Islet precursor cell (in vitro differentiated cells): ENCODE data around the gene SCP2.

ENCODE experiments used
- DNase-seq: peaks from one replicate; pipeline ENCODE4 v3.0.0-alpha.2; 2018

Gene SCP2

GRCh38 chr1:53085405-53085804 lies 158.3 kb downstream of the SCP2 start:
- no peak for DNase-seq

- no peak for DNase-seq
Observed at GRCh38 chr1:53086491-53087070, 159.5 kb downstream of the SCP2 start.

GRCh38 chr1:53087332-53088285 lies 160.5 kb downstream of the SCP2 start:
- peak; percentile 80 for DNase-seq

DNA sequence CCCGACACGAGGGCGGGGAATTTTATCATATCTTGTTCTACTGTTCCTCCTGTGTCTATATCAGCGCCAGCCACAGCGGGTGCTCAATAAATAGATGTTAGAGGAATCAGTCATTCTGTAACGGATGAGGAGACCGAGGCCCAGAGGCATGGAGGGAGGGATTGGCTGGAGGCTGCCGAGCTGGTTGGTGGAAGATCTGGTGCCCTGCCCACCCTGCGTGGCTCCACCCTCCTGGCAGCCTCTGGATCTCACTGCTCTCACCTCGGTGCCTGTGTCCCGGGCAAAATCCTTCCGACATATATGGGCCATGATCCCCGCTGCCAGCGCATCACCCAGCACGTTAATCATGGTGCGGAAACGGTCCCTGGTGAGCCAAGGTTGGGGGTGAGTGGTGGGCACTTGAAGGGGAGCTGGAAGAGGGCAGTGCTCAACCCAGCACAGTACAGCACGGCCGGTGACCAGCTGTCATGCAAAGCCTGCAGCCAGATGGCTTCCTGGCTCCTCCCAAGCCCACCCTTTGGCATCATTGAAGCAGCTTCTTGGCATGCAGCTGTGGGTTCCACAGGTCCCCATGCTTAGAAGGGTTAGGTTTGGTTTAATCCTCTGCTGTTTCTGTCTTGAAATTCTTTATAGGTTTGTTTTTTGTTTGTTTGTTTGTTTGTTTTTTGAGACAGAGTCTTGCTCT lies 161.7 kb downstream of the SCP2 start:
- DNase-seq = no peak

GRCh38 chr1:53089478-53090226 lies 162.6 kb downstream of the SCP2 start:
- no peak for DNase-seq

DNA sequence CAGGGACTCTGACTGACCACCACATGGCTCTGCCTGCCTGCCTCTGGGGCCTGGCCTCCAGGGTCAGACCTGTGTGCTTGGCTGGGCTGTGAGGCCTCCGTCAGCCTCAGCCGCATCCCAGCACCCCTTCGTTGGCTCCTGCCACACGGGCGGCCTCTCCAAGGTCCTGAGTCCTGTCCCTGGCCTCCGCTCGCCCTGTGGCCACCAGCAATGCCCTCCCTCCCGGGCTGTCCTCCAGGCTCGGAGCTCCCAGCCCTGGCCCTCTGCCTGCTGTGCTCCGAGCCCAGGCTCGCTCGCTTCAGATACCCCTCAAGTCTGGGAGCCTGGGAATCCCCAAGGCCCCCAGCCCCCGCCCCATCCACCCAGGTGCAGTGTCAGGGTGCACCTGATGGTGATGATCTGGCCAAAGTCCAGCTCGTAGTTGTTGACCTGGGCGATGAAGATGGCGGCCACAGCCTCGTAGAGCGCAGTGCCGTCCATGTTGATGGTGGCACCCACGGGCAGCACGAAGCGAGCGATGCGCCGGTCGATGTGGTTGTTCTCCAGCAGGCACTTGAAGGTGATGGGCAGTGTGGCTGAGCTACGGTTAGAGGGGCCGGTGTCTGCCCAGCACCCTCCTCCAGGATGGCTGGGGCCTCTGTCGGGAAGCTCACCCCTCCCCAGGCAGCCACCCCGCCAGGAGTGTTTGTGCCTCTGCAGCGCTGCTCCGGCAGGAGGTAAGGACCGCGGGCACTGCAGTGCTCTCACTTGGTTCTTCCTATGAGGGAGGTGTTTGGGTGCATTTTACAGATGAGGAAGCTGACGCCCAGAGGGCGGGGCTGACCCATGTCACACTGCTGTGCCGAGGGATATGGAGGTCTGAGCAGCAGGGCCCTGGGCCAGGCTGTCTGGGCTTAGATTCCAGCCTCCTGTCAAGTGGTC lies 163.4 kb downstream of the SCP2 start:
- no peak for DNase-seq

- DNase-seq = no peak
Observed at GRCh38 chr1:53091841-53092645, 165.0 kb downstream of the SCP2 start.

- DNase-seq = no peak
Observed at GRCh38 chr1:53092659-53093450, 165.8 kb downstream of the SCP2 start.

DNA sequence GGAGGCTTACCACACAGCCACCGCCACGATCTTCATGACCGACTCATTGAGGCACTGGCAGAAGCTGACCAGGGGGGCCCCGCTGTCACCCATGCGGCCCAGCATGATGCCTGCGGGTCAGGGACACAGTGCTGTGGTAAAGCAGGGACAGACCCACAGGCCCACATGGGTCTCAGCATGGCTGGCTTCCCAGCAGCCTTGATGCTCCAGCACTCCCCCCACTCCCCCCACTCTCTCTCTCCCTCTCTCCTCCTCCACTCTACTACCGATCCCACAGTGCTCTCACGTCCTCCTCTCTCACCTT lies 166.3 kb downstream of the SCP2 start:
- no peak for DNase-seq

- DNase-seq = no peak
Observed at GRCh38 chr1:53093778-53094532, 166.9 kb downstream of the SCP2 start.

GRCh38 chr1:53094533-53094919 lies 167.4 kb downstream of the SCP2 start:
- no peak for DNase-seq
